Activated T-cell treated with anti-CD3 and anti-CD28 coated beads, Interleukin-2, amount 50 U/mL, for 1 hour (primary cell): Measurements from ENCODE around the gene MAML1.

ENCODE experiments used
- DNase-seq: peaks from one replicate; pipeline ENCODE4 v3.0.0-alpha.2; 2020

MAML1 gene

DNA sequence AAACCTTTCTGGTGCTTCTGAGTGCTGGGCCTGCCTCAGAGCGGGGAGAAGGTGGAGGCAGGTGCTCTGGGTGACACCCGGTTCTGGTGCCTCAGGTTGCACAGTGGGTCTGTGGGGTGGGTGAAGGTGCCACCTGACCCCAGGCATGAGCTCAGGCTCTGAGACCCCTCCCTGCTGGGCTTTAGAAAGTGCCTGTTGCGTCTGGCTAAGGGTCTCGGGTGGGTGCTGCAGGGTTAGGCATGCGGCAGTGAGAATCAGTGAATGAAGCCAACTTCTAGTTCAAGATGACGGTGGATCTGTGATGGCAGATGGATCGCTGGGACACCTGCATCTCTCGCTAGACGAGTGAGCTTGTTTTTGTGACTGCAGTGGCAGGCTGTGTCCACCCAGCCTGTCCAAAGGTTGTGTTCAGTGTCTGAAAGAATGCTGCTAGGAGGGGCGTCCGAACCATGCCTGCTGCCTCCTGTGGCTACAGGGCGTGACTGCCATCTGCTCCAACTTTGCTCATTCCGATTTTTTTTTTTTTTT, 93.1 kb downstream of the MAML1 start:
- no peak for DNase-seq
